Hepatocyte (in vitro differentiated cells): ENCODE data around the gene SMIM28.

ENCODE experiments used
- EZH2 ChIP-seq: fragments of 200-600 bp; sonication (generic); IDR thresholded peaks from 2 replicates; pipeline ENCODE4 v1.6.1; 2016; ENCODE audit warnings: antibody characterized with exemption, mild to moderate bottlenecking, borderline replicate concordance
- EZH2phosphoT487 ChIP-seq: fragments of 200-600 bp; sonication (generic); IDR thresholded peaks from one replicate; pipeline ENCODE4 v1.6.1; 2018; ENCODE audit warnings: antibody characterized with exemption, mild to moderate bottlenecking, low read depth, moderate library complexity; ENCODE audit not compliant: unreplicated experiment, severe bottlenecking
- TF ChIP-seq, protein P1 (sequence below): fragments of 200-600 bp; sonication (generic); IDR thresholded peaks from 2 replicates; pipeline ENCODE4 v1.5.1; 2016; ENCODE audit warnings: antibody characterized with exemption, mild to moderate bottlenecking; ENCODE audit not compliant: poor library complexity

DNA sequence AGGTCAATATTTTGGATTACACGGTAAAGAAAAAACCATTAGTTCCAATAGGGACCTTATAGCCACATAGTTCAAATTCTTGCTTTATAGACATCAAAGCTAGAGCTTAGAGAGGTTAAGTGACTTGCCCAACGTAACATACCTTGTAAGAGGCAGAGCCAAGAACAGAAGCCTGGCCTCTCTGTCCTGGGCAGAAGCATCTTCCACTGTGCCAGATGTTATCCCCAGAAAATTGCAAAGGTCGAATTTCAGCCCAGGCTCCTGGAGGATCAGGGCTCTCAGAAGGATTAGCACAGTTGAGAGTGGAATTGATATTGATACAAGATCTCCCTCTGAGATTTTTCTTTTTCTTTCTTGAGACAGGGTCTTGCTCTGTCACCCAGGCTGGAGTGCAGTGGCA lies 6.1 kb downstream of the SMIM28 start:
- TF ChIP-seq, protein P1, sequence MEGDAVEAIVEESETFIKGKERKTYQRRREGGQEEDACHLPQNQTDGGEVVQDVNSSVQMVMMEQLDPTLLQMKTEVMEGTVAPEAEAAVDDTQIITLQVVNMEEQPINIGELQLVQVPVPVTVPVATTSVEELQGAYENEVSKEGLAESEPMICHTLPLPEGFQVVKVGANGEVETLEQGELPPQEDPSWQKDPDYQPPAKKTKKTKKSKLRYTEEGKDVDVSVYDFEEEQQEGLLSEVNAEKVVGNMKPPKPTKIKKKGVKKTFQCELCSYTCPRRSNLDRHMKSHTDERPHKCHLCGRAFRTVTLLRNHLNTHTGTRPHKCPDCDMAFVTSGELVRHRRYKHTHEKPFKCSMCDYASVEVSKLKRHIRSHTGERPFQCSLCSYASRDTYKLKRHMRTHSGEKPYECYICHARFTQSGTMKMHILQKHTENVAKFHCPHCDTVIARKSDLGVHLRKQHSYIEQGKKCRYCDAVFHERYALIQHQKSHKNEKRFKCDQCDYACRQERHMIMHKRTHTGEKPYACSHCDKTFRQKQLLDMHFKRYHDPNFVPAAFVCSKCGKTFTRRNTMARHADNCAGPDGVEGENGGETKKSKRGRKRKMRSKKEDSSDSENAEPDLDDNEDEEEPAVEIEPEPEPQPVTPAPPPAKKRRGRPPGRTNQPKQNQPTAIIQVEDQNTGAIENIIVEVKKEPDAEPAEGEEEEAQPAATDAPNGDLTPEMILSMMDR = no peak
- no peak for TF ChIP-seq EZH2
- no peak for TF ChIP-seq EZH2phosphoT487
